ENCODE measurements around the gene RBM17. TPM values are rescaled to one million over a fixed set of nuclear protein-coding genes. Genes with fewer than 3 reads are reported as not detected.
A peak's percentile ranks its signal among the peaks of the same experiment; 100 is the strongest.

Gene RBM17
- total RNA-seq, 4 donors from 2014 or later, result 58.2 to 97.9 (median 80.0) TPM

- DNase-seq (ENCODE audit: low spot score) (no peak), ATAC-seq (ENCODE audit: low FRiP score) (peak; percentile 28)
Observed at GRCh38 chr10:6128591-6129251, 39.9 kb downstream of the RBM17 start.

GRCh38 chr10:6130848-6131470 lies 42.1 kb downstream of the RBM17 start:
- ATAC-seq (ENCODE audit: low FRiP score), result no peak
- no peak for DNase-seq (ENCODE audit: low spot score)
- TF ChIP-seq CTCF (IDR thresholded peaks at IDR 0.05), result no peak

More at GRCh38 chr10:6128591-6129251, 39.9 kb downstream of the RBM17 start:
- no peak for TF ChIP-seq CTCF (IDR thresholded peaks at IDR 0.05)

- TF ChIP-seq CTCF (IDR thresholded peaks at IDR 0.05), result no peak
- no peak for ATAC-seq (ENCODE audit: low FRiP score)
- DNase-seq (ENCODE audit: low spot score), result no peak
Observed at GRCh38 chr10:6133331-6134098, 44.7 kb downstream of the RBM17 start.

- ATAC-seq (ENCODE audit: low FRiP score) (no peak), DNase-seq (ENCODE audit: low spot score) (no peak)
- TF ChIP-seq CTCF (IDR thresholded peaks at IDR 0.05), result no peak
Observed at GRCh38 chr10:6134099-6134823, 45.4 kb downstream of the RBM17 start.

- DNase-seq (ENCODE audit: low spot score) (no peak), ATAC-seq (ENCODE audit: low FRiP score) (no peak)
- no peak for TF ChIP-seq CTCF (IDR thresholded peaks at IDR 0.05)
Observed at GRCh38 chr10:6135039-6135438, 46.2 kb downstream of the RBM17 start.

- DNase-seq (ENCODE audit: low spot score) (no peak), ATAC-seq (ENCODE audit: low FRiP score) (no peak)
- TF ChIP-seq CTCF (IDR thresholded peaks at IDR 0.05), result no peak
Observed at GRCh38 chr10:6135589-6136168, 46.8 kb downstream of the RBM17 start.
